Left forelimb (tissue), 1 donor: ENCODE measurements around the gene UQCRQ.

ENCODE experiments used
- DNase-seq: peaks from one replicate; pipeline ENCODE4 v3.0.0-alpha.2; 2018; ENCODE audit warnings: low spot score

UQCRQ gene

GRCh38 chr5:132915681-132916080, 49.2 kb downstream of the UQCRQ start:
- DNase-seq: no peak

- DNase-seq: no peak
Measured at GRCh38 chr5:132916086-132916485, 49.6 kb downstream of the UQCRQ start.
